ENCODE measurements around the gene ZNF408. TPM values are rescaled to one million over a fixed set of nuclear protein-coding genes. Genes with fewer than 3 reads are reported as not detected.
A peak's percentile ranks its signal among the peaks of the same experiment; 100 is the strongest.

ZNF408 gene
- total RNA-seq, 4 donors from 2014 or later: 0.88 to 10.5 (median 8.0) TPM

DNA sequence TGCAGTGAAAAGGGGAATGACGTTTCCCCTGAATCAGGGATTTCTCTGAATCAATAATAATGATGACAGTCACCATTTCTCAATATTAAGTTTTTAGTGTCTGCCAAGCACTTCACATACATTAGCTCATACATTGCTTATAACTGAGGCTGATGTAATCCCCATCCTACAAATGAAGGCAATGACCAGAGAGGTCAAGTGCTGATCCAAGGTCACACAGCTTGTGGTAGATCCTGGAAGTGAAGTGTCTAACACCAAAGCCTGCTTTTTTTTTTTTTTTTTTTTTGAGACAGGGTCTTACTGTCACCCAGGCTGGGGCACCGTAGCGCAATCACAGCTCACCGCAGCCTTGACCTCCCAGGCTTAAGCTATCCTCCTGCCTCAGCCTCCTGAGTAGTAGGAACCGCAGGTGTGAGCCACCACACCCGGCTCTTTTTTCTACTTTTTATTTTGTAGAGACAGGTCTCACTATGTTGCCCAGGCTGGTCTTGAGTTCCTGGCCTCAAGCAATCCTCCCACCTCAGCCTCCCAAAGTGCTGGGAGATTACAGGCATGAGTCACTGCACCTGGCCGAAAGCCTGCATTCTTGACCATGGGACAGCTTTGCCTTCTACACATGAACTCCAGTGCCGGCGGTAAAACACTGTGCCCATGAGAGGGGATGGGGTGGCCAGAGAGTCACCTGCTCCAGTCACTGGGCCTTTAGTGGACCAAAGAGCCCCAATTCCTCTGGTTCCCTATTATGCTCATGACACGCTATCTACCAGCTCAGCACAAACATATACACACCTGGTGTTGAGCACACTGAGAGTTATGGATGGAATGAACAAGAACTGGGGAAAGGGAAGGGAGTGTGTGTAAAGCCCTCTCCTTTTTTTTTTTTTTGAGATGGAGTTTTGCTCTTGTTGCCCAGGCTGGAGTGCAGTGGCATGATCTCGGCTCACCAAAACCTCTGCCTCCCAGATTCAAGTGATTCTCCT lies 17.8 kb upstream of the ZNF408 start:
- Histone ChIP-seq H3K27ac (peak overlapping the region; percentile 64 to 78), H3K9me3 (no peaks in the 10 kb centered on the region), H3K27me3 (no peaks in the 10 kb centered on the region), H3K4me1 (peaks cover 3% of the 10 kb centered on the region in 2 donors), H3K4me3 (no peak overlapping the region), H3K36me3 (no peaks in the 10 kb centered on the region)
- DNase-seq: peak in 1 of 2 donors; percentile 36
- TF ChIP-seq, protein P1, sequence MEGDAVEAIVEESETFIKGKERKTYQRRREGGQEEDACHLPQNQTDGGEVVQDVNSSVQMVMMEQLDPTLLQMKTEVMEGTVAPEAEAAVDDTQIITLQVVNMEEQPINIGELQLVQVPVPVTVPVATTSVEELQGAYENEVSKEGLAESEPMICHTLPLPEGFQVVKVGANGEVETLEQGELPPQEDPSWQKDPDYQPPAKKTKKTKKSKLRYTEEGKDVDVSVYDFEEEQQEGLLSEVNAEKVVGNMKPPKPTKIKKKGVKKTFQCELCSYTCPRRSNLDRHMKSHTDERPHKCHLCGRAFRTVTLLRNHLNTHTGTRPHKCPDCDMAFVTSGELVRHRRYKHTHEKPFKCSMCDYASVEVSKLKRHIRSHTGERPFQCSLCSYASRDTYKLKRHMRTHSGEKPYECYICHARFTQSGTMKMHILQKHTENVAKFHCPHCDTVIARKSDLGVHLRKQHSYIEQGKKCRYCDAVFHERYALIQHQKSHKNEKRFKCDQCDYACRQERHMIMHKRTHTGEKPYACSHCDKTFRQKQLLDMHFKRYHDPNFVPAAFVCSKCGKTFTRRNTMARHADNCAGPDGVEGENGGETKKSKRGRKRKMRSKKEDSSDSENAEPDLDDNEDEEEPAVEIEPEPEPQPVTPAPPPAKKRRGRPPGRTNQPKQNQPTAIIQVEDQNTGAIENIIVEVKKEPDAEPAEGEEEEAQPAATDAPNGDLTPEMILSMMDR (IDR thresholded peaks at IDR 0.05): no peak
- no peak for TF ChIP-seq POLR2A (IDR thresholded peaks at IDR 0.05)
- intact Hi-C loops (cut with DNase I; ENCODE audit: low total_unique reads): no loop called here

DNA sequence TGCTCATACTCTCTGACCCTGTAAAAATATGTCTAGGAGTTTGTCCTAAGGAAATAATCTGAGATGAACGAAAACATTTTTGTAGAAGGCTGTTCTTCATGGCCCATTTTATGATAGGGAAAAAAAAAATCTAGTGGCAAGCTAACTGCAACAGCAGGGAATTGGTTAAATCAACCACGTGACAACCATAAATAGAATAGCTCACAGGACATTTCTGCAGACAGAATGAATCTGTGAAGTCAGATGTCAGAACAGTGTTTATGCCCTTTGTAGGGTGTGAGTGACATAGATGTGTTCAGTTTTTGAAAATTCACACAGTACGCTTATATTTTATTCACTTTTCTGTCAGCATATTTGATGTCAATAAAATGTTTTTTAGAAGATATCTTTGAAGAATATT lies 16.5 kb upstream of the ZNF408 start:
- intact Hi-C loops (cut with DNase I; ENCODE audit: low total_unique reads): no loop called here
- H3K27me3 ChIP-seq: no peaks in the 10 kb centered on the region
- TF ChIP-seq POLR2A (IDR thresholded peaks at IDR 0.05): no peak
- TF ChIP-seq, protein P1 (IDR thresholded peaks at IDR 0.05): no peak
- peak overlapping the region; percentile 64 to 78 for H3K27ac ChIP-seq
- H3K36me3 ChIP-seq: no peaks in the 10 kb centered on the region
- peaks cover 3% of the 10 kb centered on the region in 2 donors for H3K4me1 ChIP-seq
- no peaks in the 10 kb centered on the region for H3K9me3 ChIP-seq
- no peak for DNase-seq
- no peak overlapping the region for H3K4me3 ChIP-seq

DNA sequence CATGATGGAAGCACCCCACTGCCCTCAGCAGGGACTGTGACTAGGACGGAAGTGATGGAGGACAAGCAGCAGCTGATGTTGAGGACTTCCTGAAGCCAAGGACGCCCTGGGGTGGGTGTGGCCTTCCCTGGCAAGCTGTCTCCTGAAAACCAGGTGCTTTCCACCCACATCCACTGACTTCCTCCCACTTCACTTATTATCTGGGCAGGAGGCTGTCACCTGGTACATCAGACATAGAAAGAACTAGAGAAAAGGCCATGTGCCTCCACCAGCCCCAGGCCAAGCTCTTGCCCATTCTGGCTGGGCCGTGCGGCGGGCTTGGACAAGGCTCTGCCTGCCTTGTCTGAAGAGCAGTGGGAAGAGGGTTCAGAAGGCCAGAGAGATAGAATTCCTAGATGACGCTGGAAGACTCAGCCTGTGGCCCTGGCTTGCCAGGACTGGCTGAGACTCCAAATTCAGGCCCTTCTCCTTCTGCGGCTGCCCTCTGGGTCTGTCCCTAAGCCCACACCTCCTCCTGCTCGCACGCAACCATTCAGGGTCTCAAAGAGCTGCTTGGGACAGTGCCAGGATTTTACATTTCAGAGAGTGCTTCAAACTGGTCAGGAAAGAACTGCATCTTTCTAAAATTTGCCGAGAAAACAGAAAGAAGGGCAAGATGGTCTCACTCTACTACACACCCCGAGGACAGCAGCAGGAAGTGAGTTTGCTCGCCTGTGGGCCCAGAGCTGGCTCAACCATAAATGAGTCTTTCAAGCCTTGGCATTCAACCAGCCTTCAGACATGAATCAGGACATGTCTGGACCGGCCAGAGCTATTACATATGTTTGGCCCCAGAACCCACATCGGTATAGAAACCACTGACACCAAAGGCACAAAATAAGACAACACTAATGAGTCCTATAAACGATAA lies 13.7 kb upstream of the ZNF408 start:
- no peaks in the 10 kb centered on the region for H3K36me3 ChIP-seq
- intact Hi-C loops (cut with DNase I; ENCODE audit: low total_unique reads): no loop called here
- no peaks in the 10 kb centered on the region for H3K9me3 ChIP-seq
- peaks cover 3% of the 10 kb centered on the region in 2 donors for H3K4me1 ChIP-seq
- peak; percentile 37 to 57 for DNase-seq
- H3K27ac ChIP-seq: peak overlapping the region; percentile 67 to 71
- no peak for TF ChIP-seq POLR2A (IDR thresholded peaks at IDR 0.05)
- TF ChIP-seq, protein P1 (IDR thresholded peaks at IDR 0.05): no peak
- H3K27me3 ChIP-seq: no peaks in the 10 kb centered on the region
- H3K4me3 ChIP-seq: no peak overlapping the region

DNA sequence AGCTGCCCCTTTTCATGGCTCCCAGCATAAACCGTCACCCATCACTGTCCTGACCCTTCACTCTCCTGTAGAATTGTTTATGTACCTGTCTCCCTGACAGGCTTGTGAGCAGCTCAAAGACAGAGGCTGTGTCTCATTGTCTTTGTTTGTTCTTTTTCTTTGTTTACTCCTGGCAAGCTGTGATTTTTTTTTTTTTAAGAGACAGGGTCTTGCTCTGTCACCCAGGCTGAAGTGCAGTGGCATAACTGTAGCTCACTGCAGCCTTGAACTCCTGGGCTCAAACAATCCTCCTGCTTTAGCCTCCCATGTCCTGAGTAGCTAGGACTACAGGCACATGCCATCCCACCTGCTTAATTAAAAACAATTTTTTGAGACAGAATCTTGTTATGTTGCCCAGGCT lies 10.1 kb upstream of the ZNF408 start:
- no peak overlapping the region for H3K27ac ChIP-seq
- H3K4me1 ChIP-seq: peaks cover 3 to 14% of the 10 kb centered on the region in 2 donors
- no peaks in the 10 kb centered on the region for H3K27me3 ChIP-seq
- intact Hi-C loops (cut with DNase I; ENCODE audit: low total_unique reads): no loop called here
- DNase-seq: no peak
- H3K9me3 ChIP-seq: no peaks in the 10 kb centered on the region
- TF ChIP-seq POLR2A (IDR thresholded peaks at IDR 0.05): no peak
- TF ChIP-seq, protein P1 (IDR thresholded peaks at IDR 0.05): no peak
- H3K36me3 ChIP-seq: no peaks in the 10 kb centered on the region
- no peak overlapping the region for H3K4me3 ChIP-seq
